ENCODE measurements around the gene ABI3BP.

GRCh38 chr3:100844063-100844936, 148.9 kb downstream of the ABI3BP start:
- no peak for TF ChIP-seq CTCF (IDR thresholded peaks at IDR 0.05; ENCODE audit: low read depth, low read length)
- no peak for TF ChIP-seq POLR2A (IDR thresholded peaks at IDR 0.05; ENCODE audit: extremely low read depth, insufficient read length)
- TF ChIP-seq MAX (IDR thresholded peaks at IDR 0.05; ENCODE audit: low read depth, low read length) = no peak
- no peak for TF ChIP-seq MYC (IDR thresholded peaks at IDR 0.05; ENCODE audit: low read depth, low read length)

Measured in NB4 (cell line).